Measurements from ENCODE around the gene SYT1.

DNA sequence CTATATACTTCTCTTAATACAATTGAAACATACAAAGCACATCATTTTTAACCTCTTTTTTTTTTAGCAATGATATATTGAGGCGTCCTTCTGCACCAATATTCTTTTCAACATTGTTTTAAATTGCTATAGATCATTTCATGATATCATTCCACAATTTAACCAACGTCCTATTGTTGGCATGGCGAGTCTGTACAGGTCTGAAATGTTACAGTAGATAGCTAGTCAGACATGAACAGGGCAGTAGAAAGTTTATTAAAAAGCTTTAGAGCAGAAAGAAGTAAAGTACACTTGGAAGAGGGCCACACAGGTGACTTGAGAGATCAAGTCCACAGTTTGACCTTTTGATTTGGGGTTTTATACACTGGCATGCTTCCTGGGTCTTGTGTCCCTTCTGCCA lies 547.2 kb downstream of the SYT1 start:
- no peak for TF ChIP-seq POLR2A (IDR thresholded peaks at IDR 0.05)
- TF ChIP-seq, protein P1, sequence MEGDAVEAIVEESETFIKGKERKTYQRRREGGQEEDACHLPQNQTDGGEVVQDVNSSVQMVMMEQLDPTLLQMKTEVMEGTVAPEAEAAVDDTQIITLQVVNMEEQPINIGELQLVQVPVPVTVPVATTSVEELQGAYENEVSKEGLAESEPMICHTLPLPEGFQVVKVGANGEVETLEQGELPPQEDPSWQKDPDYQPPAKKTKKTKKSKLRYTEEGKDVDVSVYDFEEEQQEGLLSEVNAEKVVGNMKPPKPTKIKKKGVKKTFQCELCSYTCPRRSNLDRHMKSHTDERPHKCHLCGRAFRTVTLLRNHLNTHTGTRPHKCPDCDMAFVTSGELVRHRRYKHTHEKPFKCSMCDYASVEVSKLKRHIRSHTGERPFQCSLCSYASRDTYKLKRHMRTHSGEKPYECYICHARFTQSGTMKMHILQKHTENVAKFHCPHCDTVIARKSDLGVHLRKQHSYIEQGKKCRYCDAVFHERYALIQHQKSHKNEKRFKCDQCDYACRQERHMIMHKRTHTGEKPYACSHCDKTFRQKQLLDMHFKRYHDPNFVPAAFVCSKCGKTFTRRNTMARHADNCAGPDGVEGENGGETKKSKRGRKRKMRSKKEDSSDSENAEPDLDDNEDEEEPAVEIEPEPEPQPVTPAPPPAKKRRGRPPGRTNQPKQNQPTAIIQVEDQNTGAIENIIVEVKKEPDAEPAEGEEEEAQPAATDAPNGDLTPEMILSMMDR (IDR thresholded peaks at IDR 0.05) = no peak

Data from Peyer's patch (tissue), 4 donors.